SK-N-SH treated with all-trans-retinoic acid at 6 μM for 48 hours (cell line): ENCODE measurements around the gene AKT2.
"Not testable (repeated sequence)": the region's sequence is repeated elsewhere in the genome, so short reads cannot be mapped to it uniquely, and the experiment has no call there.

Experiments
- ATAC-seq: fragments of 200-7000 bp; cut with Tn5 transposase; 3 replicates; pipeline ENCODE4 v1.9.1; 2020; ENCODE audit warnings: mild to moderate bottlenecking, moderate library complexity
- ARNTL ChIP-seq: fragments of 450-650 bp; formaldehyde crosslinking; IDR thresholded peaks from 2 replicates; pipeline ENCODE4 v1.5.0; 2020; ENCODE audit warnings: low read depth, mild to moderate bottlenecking, moderate library complexity, borderline replicate concordance
- CREB5 ChIP-seq: fragments of 250-450 bp; sonication (Bioruptor Pico); IDR thresholded peaks from 2 replicates; pipeline ENCODE4 v1.5.1; 2020; ENCODE audit warnings: low read depth, mild to moderate bottlenecking, moderate library complexity
- CSDC2 ChIP-seq: fragments of 250-450 bp; sonication (Bioruptor Pico); IDR thresholded peaks from 2 replicates; pipeline ENCODE4 v1.5.0; 2020; ENCODE audit warnings: mild to moderate bottlenecking, moderate library complexity
- ESRRG ChIP-seq: fragments of 250-450 bp; sonication (Bioruptor Pico); IDR thresholded peaks from 2 replicates; pipeline ENCODE4 v1.6.1; 2021; ENCODE audit warnings: mild to moderate bottlenecking
- GLIS3 ChIP-seq: fragments of 250-450 bp; sonication (Bioruptor Pico); IDR thresholded peaks from 2 replicates; pipeline ENCODE4 v1.5.0; 2020; ENCODE audit warnings: mild to moderate bottlenecking, moderate library complexity
- ISL1 ChIP-seq: fragments of 250-450 bp; sonication (Bioruptor Pico); IDR thresholded peaks from 2 replicates; pipeline ENCODE4 v2.1.2; 2022; ENCODE audit warnings: mild to moderate bottlenecking, moderate library complexity
- OSR1 ChIP-seq: fragments of 250-450 bp; sonication (Bioruptor Pico); IDR thresholded peaks from 2 replicates; pipeline ENCODE4 v1.8.0; 2022; ENCODE audit warnings: moderate library complexity, mild to moderate bottlenecking, inconsistent platforms
- PATZ1 ChIP-seq: fragments of 250-450 bp; sonication (Bioruptor Pico); IDR thresholded peaks from 2 replicates; pipeline ENCODE4 v1.8.0; 2020; ENCODE audit warnings: mild to moderate bottlenecking, moderate library complexity, borderline replicate concordance
- PPARA ChIP-seq: fragments of 250-450 bp; sonication (Bioruptor Pico); IDR thresholded peaks from 2 replicates; pipeline ENCODE4 v1.5.0; 2020; ENCODE audit warnings: mild to moderate bottlenecking, borderline replicate concordance
- RARB ChIP-seq: fragments of 250-450 bp; sonication (Bioruptor Pico); IDR thresholded peaks from 2 replicates; pipeline ENCODE4 v1.8.0; 2021; ENCODE audit warnings: mild to moderate bottlenecking, moderate library complexity
- SNAI2 ChIP-seq: fragments of 250-450 bp; sonication (Bioruptor Pico); IDR thresholded peaks from 2 replicates; pipeline ENCODE4 v1.5.0; 2020; ENCODE audit warnings: mild to moderate bottlenecking, moderate library complexity
- TCF4 ChIP-seq: fragments of 250-450 bp; sonication (Bioruptor Pico); IDR thresholded peaks from 2 replicates; pipeline ENCODE4 v1.8.0; 2021; ENCODE audit warnings: mild to moderate bottlenecking, moderate library complexity, borderline replicate concordance
- TSHZ2 ChIP-seq: fragments of 250-450 bp; sonication (Bioruptor Pico); IDR thresholded peaks from 2 replicates; pipeline ENCODE4 v1.5.0; 2020; ENCODE audit warnings: mild to moderate bottlenecking, moderate library complexity
- ZC3H10 ChIP-seq: fragments of 250-450 bp; sonication (Bioruptor Pico); IDR thresholded peaks from 2 replicates; pipeline ENCODE4 v1.5.1; 2021; ENCODE audit warnings: mild to moderate bottlenecking, moderate library complexity
- ZFP3 ChIP-seq: fragments of 250-450 bp; sonication (Bioruptor Pico); IDR thresholded peaks from 2 replicates; pipeline ENCODE4 v1.5.0; 2020; ENCODE audit warnings: mild to moderate bottlenecking, moderate library complexity
- ZNF565 ChIP-seq: fragments of 450-650 bp; formaldehyde crosslinking; conservative IDR thresholded peaks from 2 replicates; pipeline ENCODE4 v1.5.0; 2020; ENCODE audit warnings: low read depth, mild to moderate bottlenecking, moderate library complexity
- ZNF70 ChIP-seq: fragments of 450-650 bp; formaldehyde crosslinking; IDR thresholded peaks from 2 replicates; pipeline ENCODE4 v1.5.0; 2020; ENCODE audit warnings: mild to moderate bottlenecking, moderate library complexity
- ZNF8 ChIP-seq: fragments of 450-650 bp; formaldehyde crosslinking; IDR thresholded peaks from 2 replicates; pipeline ENCODE4 v1.5.0; 2020; ENCODE audit warnings: mild to moderate bottlenecking, moderate library complexity

The AKT2 gene

GRCh38 chr19:40221858-40222619 lies 63.1 kb downstream of the AKT2 start:
- TF ChIP-seq TCF4 (no peak), ZC3H10 (CRISPR knock-in tag) (no peak), CREB5 (CRISPR knock-in tag) (no peak), GLIS3 (CRISPR knock-in tag) (no peak), TSHZ2 (CRISPR knock-in tag) (no peak), SNAI2 (CRISPR knock-in tag) (no peak), ARNTL (CRISPR knock-in tag) (no peak), ESRRG (CRISPR knock-in tag) (no peak), PATZ1 (CRISPR knock-in tag) (no peak), ZFP3 (CRISPR knock-in tag) (no peak), ISL1 (CRISPR knock-in tag) (no peak)
- ATAC-seq, result peak; percentile 79

DNA sequence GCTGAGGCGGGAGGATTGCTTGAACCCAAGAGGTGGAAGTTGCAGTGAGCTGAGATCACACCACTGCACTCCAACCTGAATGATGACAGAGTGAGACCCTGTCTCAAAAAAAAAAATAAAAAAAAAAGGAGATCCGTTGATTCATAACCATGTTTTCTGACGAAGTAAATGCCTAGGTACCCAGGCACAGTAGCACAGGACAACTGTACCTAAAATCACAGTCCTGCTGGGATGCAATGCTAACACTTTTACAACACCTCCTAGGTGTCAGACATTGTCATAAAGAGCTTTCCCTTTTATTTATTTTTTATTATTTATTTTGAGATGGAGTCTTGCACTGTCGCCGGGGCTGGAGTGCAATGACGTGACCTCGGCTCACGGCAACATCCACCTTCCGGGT lies 64.5 kb downstream of the AKT2 start:
- no peak for ATAC-seq
- TF ChIP-seq ZNF70 (CRISPR knock-in tag), result no peak
- TF ChIP-seq RARB (CRISPR knock-in tag), result no peak
- no peak for TF ChIP-seq TCF4
- no peak for TF ChIP-seq CSDC2 (CRISPR knock-in tag)
- no peak for TF ChIP-seq ZFP3 (CRISPR knock-in tag)
- no peak for TF ChIP-seq PPARA (CRISPR knock-in tag)
- TF ChIP-seq OSR1 (CRISPR knock-in tag), result no peak
- TF ChIP-seq GLIS3 (CRISPR knock-in tag), result no peak
- TF ChIP-seq ZNF565, result no peak
- no peak for TF ChIP-seq TSHZ2 (CRISPR knock-in tag)

- peak; percentile 40 for ATAC-seq
- TF ChIP-seq ZNF565, result no peak
- peak; percentile 33 for TF ChIP-seq ISL1 (CRISPR knock-in tag)
- TF ChIP-seq ZNF8 (CRISPR knock-in tag), result no peak
These were observed 65.3 kb downstream of the AKT2 start for GRCh38 chr19:40219721-40220276.

DNA sequence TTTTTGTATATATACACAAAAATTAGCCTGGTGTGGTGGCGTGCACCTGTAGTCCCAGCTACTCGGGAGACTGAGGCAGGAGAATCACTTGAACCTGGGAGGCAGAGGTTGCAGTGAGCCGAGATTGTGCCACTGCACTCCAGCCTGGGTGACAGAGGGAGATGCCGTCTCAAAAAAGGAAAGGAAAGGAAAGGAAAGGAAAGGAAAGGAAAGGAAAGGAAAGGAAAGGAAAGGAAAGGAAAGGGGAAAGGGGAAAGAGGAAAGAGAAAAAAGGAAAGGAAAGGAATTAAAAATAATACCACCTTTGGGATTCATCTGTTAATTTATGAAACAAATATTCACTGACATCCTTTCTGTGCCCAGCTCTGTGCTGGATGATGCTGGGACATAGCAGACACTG lies 66.1 kb downstream of the AKT2 start:
- not testable (repeated sequence) for ATAC-seq
